SK-MEL-5 (cell line): ENCODE results near the gene DPF3. TPM values are rescaled to one million over a fixed set of nuclear protein-coding genes. Genes with fewer than 3 reads are reported as not detected.

Experiments
- DNase-seq: peaks from one replicate; pipeline ENCODE4 v3.0.0-alpha.2; 2016; ENCODE audit warnings: low read depth, low spot score
- in situ Hi-C: cut with HindIII; loops from 2 replicates; pipeline ENCODE4 v1.10.0; 2016; ENCODE audit warnings: low sequenced_read_pairs, high pct_unique_total_duplicates, low pct_unique_long_range_greater_than_20kb
- total RNA-seq: library from RNA; depleted of rRNA; stranded (reverse); fragments of >200 nt; shearing (Covaris generic); gene quantifications from 2 replicates; pipeline ENCODE4 v1.2.3, GENCODE V29; 2014

The DPF3 gene
- total RNA-seq, 1 experiment from 2014 or later: 1.3 TPM

DNA sequence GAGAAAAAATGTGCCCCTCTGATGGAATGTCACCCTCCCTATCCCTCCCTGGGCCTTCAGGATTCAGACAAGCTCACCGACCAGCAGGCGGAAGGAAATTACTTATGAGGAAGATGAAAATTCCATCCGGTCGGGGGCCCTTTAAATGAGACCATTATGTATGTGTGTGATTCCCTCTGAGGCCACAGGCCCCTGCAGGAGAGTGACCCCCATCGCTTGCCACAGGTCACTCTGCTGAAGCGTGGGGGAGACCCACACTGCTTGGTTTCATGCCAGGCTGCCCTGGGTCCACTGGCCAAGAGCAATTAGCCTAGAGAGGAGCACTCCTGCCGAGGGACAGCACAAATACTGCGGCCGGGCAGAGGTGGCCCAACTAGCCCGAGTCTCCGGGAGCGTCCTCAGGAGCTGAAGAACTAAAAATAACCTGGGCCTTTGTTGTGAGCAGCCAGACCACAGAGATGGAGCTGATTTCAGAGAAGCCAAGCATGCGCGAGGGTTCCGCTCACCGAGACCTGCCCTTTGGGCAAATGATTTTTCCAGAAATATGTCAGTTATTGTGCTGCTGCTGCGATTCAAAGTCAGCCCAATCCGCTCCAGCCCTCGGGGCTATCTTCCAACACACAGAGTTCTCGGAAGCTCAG lies 276.4 kb downstream of the DPF3 start:
- no peak for DNase-seq
- in situ Hi-C loops: no loop called here

DNA sequence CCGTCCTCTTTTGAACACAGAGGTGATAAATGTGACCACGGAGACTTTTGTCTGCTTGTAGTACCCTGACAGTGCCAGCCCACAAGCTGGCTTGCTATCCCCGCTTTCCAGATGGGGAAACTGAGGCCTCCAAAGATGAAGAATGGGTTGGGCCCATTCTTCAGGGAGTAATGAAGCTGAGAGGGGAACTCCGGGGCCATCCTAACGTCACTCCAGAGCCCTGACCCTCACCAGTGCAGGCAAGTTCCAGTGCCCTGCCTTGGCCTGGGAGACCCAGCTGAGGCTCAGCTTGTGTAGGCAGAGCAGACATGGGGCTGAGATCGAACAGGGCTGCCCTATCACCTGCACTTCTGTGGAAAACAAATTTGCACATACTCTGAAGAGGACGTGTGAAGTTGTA lies 277.1 kb downstream of the DPF3 start:
- DNase-seq: no peak
- in situ Hi-C loops: no loop called here

- in situ Hi-C loops: no loop called here
- no peak for DNase-seq
Observed at GRCh38 chr14:72616294-72616693, 277.6 kb downstream of the DPF3 start.

DNA sequence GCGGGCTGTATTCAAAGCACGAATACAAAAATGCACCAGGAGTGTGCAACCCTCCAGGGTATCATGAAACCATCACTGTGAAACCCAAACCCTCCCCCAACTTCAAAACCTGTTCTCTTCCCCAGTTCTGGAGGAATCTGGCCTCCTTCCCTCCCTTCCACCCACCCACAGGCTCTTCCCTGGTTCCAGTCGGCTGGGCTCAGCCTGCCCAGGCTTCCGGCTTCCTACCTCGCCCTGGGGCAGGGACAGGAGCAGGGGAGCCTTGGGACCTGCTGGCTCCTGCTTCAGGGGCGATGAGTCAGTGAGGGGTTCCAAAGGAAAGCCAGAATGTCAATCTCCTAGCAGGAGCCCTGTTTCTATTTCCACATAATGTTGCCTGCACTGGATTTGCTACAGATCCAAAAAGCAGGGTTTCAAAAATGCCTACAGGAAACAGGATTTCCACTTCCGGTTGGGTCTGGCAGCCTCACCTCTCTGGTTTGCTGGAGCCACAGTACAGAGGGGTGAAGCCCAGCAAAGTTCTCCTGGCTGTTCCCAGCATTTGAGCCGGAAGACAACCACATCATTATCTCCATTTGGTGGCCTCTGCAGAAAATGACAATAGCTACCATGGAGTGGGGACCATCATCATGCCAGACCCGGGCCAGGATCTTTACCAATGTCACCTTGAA lies 278.3 kb downstream of the DPF3 start:
- no peak for DNase-seq
- in situ Hi-C loops: no loop called here

DNA sequence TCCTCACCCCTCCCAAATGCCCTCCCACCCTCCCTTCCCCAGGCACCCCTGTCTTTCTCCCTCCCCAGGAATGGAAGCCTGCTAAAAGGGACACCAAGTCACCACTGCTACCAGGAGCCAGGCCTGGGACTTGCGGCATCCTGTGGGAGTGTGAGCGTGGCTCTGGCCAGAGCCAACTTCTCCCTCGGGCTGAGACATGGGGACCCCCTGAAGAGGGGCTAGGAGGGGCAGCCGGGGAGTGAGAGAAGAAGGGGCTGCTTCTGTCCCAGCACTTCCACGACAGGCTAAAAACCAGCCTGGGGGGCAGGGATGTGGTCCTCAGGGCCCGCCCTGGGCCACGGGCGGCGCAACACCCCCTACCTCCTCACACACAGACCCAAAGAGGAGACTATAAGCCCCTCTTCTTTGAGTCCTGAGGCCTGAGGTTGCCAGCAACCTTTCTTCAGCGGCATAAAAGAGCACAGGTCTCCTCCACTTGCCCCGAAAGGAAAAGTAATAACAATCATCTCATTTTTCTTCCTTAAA lies 278.9 kb downstream of the DPF3 start:
- in situ Hi-C loops: no loop called here
- DNase-seq: no peak

GRCh38 chr14:72614365-72614764 lies 279.5 kb downstream of the DPF3 start:
- DNase-seq: no peak
- in situ Hi-C loops: no loop called here

DNA sequence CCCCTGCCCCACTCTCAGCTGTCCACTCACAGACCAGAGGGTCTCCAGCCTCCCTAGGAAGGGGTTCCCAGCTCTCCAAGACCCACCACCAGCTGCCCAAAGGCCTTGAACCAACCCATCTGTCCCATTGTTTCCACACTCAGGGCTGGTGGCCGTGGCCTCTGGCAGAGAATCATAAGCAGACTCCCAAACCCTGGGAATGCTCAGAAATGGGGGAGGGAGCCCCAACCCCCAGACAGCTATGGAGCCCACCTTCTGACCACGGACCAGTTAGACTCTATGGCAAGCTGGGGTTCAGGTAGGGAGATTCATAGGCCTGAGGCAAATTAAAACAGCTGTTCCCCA lies 280.0 kb downstream of the DPF3 start:
- in situ Hi-C loops: no loop called here
- no peak for DNase-seq

- DNase-seq: no peak
- in situ Hi-C loops: no loop called here
Observed at GRCh38 chr14:72613231-72613974, 280.5 kb downstream of the DPF3 start.

DNA sequence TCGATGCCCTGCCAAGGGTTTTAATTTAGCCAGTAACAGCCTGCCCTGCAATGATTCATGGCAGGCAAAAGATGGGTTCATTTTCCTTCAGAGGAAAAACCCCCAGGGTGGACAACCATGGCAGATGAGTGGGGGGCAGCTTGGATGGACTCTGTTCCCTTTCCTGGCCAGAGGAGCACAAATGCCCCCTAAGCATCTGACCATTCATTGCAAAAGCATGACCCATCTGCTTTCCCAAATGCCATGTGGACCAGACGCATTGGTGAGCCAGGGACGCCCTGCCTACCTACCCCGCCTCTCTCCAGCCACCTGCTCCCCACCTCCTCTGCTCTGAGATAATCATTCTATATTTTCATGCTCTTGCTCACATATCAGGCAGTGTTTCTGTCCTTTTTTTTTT lies 281.9 kb downstream of the DPF3 start:
- no peak for DNase-seq
- in situ Hi-C loops: no loop called here

DNA sequence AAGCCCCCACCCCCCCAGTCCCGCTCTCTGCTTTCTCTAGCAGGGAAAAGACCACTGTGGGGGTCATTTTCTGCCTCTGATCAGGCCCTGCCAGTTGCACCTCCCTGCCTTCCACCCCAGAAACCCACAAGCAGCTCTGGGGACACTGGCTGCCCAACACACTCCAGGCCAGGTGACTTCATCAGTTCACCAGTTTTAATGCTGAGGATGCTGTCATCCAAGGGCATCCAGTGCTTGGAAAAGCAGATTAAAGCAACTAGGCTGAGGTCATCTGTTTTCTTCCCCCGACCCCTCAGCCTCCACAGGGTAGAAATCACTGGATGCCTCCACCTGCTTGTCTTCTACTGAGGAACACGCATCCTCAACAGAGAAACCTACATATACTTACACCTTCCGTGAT lies 282.4 kb downstream of the DPF3 start:
- in situ Hi-C loops: no loop called here

DNA sequence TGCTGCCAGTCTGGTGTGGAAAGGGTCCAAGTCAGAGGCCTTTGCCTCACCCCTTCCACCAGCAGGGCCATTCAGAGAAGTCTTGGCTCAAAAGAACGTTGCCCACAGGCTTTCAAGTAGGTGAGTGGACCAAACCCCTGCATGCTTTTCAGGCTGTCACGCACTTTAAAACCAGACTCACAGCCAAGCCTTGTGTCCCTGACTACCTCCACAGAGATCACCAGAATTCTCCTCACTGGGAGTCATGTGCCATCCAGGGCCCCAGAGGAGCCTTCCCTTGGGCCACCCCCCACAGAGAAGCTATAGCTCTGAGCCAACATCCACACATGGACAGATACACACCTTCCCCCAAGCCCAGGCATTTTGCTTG lies 283.1 kb downstream of the DPF3 start:
- DNase-seq: no peak
- in situ Hi-C loops: no loop called here

More for the DNA sequence above, 282.4 kb downstream of the DPF3 start:
- DNase-seq: no peak

DNA sequence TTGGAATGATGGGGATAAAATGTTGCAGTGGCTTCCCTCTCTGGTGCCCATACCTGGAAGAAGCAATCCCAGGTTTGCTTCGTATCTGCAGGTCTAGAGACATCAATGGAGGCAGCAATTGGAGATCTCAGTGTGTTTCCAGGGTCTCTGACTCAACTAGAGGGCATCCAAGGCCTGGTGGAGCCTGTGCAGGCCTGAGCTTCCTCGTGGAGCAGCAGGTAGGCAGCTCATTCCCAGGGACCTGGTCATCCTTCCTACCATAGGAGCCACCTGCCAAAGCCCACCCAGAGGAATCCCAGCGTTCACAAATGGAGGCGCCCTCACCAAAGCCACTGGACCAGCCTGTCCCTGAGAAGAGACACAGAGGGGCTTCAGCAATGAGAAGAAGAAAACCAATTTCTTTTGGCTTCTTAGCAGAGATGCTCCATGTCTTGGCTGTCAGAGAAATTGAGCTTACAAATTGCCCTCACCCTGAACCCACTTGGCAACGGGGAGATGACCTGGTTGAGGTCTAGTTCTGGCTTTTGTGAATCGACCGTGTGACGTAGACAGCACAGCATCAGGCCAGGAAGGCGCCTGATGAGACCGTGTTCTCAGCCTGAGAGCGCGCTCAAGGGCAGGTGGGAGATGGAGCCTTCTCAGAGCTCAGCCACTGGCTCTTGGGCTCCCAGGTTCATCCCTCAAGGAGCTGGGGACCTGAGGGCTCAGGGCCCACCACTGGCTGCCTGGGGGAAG lies 283.6 kb downstream of the DPF3 start:
- no peak for DNase-seq
- in situ Hi-C loops: no loop called here

DNA sequence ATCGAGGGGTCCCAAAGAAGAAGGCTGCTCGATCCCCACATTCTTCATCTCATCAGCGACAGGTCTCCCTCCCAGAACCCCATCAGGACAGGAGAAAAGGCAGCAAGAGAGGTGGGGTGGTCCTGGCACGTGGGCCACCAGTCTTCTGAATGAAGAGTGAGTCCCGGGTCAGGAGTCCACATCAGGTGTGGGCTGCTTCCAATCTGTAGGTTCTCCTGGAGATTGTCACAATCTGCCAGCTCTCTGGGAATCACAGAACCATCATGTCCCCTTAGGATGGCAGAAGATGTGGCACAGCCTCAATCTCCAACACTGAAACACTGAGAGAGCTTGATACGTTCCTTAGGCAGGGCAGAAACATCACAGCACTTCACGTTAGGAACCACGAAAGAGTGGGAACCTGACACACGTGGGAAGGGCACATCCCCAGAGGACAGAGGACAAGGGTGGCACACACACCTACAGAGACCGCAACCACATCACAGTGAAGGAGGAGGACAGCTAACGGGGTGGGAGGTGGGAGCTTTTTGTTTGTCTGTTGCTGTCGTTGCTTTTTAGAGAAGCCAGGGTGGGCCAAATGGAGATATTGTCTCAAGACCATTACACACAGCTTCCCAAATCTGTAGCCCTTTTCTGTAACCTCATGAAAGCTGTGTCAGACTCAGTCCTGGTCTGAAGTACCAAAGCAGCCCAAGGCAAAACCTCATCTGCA lies 284.5 kb downstream of the DPF3 start:
- in situ Hi-C loops: no loop called here
- DNase-seq: no peak

DNA sequence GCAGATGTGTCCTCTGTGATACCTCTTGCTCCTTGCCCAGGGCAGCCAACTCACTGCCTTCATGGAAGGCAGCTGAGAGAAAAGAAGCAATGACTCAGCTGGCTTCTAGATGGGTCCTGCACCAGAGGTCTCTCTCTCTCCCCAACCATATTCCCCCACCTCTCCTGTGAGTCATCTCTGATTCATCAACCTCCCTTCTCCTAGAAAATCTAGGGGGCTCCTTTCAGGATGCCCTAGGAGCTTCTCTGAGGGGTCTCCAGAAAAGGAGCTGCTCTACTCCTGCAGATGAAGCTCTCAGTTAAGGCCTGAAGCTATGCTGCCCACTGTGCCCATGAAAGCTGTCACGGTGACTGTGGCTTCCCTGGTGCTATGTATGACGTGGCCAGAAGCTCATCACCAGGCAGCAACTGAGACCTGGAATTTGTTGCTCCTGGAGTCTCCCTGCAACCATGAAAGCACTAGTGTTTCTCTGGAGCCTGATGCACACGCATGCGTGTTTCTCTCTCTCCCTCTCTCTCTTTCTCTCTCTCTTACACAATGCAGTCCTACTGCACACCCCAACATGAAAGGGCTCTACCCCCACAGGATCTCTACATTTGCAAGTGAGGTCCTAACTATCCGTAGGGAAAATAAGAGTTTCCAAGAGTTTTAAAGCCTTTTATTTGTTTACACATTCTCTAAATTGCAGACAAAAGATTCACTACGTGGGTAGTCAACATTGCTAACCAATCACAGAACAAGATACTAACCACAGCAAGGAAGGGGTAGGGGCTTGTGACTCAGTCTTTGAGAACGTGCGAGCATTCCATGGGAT lies 285.3 kb downstream of the DPF3 start:
- in situ Hi-C loops: no loop called here
- DNase-seq: no peak

GRCh38 chr14:72607386-72608130 lies 286.3 kb downstream of the DPF3 start:
- in situ Hi-C loops: no loop called here
- no peak for DNase-seq

GRCh38 chr14:72606879-72607278 lies 287.0 kb downstream of the DPF3 start:
- in situ Hi-C loops: no loop called here

More at GRCh38 chr14:72606879-72607278, 287.0 kb downstream of the DPF3 start:
- no peak for DNase-seq
